H4 (cell line): ENCODE measurements around the gene ACOT13. TPM values are rescaled to one million over a fixed set of nuclear protein-coding genes. Genes with fewer than 3 reads are reported as not detected.
"Not testable (repeated sequence)": the region's sequence is repeated elsewhere in the genome, so short reads cannot be mapped to it uniquely, and the experiment has no call there.

Experiments used
- DNase-seq: peaks from one replicate; pipeline ENCODE4 v3.0.0-alpha.2; 2015; ENCODE audit warnings: low spot score
- total RNA-seq: library from RNA; depleted of rRNA; stranded (reverse); fragments of >200 nt; shearing (Covaris generic); gene quantifications from 2 replicates; pipeline ENCODE4 v1.2.3, GENCODE V29; 2014

The ACOT13 gene
- total RNA-seq, 1 experiment from 2014 or later, result 18.3 TPM

DNA sequence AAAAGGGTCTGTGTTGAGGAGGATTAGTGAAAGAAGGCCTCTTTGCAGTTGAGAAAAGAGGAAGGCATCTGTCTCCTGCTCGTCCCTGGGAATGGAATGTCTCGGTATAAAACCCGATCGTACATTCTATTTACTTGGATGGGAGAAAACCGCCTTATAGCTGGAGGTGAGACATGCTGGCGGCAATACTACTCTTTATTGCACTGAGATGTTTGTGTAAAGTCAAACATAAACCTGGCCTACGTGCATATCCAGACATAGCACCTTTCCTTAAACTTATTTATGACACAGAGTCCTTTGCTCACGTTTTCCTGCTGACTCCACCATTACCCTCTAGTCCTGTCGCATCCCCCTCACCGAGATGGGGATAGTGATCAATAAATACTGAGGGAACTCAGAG, 4.6 kb upstream of the ACOT13 start:
- DNase-seq, result no peak

DNA sequence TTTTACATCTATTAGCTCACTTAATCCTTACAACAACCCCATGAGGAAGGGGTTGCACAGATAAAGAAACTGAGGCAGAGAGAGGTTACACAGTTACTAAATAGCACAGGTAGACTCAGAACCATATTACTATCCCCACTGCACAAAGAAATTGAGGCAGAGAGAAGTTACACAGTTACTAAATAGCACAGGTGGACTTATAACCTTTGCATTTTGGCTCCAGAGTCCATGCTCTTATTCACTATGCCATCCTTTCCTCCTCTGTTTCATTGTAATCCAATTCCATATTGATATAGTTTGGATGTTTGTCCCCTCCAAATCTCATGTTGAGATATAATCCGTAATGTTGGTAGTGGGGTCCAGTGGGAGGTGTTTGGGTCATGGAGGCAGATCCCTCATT, 3.7 kb upstream of the ACOT13 start:
- no peak for DNase-seq

DNA sequence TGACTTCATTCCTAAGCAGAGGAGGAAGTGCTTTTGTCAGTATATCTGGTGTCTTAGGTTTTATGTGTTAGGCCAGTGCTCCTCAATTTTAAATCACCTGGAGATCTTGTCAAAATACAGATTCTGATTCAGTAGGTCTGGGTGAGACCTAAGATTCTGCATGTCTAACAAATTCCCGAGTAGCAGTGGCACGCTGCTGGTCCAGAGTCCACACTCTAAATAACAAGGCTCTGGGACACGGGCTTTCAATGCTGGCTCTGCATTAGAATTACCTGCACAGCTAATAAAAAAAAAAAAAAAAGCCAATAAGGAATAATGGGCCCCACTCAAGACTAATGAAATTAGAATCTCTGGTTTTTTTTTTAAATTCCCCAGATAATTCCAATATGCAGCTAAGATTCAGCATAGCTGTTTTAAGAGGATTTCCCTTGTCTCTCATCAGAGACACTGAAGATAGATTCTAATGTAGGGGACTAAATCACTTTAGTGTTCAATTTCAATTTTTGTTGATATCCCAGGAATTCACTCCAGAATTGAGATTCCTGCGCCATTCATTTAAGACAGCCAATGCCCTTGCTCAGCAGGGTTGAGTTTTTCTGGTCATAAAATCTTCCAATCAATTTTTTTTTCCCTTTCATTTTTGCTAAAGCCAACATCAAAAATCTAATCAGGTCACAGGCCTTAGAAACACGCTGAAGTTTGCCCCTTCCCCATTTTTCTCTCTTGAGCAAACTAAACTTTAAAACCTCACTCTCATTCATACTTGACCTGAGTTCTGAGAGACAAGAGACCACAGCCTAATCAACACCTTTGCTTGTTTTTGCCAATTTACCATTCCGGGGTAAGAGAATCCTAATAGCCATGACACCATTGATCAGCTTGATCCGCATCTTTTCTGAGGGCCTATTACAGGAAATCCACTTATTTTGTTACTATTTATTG, 2.6 kb upstream of the ACOT13 start:
- no peak for DNase-seq

DNA sequence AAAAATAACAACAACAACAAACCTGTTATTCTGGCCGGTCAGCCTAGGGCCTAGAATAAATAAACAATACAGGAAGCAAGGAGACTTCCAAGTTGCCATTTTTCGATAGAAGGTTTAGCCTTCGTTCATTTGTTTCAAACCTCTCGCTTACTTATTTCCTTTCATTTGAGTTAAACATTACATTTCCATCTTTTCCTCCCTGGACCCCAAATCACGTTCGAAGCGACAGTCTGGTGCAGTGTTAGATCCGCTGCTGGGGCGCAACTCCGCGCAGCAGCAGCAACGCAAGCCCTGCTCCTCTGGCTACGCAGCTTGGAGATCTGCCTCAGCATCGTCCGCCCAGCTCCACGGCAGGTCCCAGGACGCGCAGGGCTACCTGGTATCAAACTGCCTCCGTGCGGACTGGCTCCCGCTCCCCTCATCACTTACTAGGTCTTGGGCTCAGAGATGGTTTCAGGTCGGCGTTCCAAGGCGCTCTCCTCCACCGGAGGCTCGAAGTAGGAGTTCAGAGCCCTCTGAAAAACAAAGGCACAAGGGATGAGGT, 708 bp upstream of the ACOT13 start:
- no peak for DNase-seq

DNA sequence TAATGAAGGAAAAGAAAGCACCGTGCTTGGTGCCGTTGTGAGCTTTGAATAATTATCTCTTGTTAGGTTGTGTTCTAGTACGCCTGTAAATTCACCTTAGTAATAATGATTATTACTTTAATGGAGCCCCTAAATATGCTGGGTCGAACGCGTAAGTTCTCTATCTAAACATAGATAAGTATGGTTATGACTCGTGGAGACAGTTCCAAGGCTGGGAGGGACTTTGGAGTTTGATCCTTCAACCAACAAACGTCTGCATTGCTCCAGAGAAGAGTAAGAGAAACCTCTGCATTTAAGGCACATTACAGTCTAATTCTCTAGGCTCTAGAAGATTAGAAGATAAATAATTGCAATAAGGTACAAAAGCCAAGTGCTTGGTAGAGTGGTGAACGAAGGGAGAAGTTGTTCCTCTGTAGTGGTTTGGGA, 514 bp downstream of the ACOT13 start:
- DNase-seq, result no peak

DNA sequence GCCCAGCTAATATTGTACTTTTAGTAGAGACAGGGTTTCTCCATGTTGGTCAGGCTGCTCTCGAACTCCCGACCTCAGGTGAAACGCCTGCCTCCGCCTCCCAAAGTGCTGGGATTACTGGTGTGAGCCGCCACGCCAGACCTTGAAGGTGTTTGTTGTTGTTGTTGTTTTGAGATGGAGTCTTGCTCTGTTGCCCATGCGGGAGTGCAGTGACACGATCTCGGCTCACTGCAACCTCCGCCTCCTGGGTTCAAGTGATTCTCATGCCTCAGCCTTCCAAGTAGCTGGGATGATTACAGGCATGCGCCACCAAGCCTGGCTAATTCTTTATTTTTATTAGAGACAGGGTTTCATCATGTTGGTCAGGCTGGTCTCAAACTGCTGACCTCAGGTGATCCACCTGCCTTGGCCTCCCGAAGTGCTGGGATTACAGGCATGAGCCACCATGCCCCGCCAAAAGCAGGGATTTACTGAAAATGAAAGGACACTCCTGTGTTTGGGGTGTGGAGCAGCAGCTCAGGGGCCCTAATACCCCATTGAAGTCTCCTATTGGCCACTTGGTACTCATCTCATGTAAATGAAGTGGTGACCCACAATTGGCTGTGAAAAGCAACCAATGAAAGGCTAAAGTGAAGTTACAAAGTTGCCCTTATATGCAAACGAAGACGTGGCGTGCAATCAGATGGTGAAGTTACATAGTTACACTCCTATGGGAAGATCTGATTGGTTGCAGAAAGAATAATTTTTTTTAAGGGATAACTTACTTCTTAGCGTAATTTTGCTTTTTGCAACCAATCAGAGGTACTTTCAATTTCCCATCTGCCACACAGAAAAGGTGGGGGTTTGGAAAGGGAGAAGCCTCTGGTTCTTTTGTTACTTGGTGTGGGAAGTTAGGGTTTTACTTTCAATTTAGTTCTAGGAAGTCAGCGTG, 1.5 kb downstream of the ACOT13 start:
- DNase-seq, result not testable (repeated sequence)

DNA sequence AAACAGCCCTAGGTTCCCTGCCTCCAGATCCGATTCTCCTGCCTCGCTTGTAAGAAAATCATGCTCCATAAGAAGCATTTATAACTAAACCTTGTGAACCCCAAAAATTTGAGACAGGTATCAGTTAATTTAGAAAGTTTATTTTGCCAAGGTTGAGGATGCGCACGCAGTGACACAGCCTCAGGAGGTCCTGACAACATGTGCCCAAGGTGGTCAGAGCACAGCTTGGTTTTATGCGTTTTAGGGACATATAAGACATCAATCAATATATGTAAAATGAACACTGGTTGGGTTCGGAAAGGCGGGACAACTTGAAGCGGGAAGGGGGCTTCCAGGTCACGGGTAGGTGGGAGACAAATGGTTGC, 2.1 kb downstream of the ACOT13 start:
- DNase-seq, result no peak

DNA sequence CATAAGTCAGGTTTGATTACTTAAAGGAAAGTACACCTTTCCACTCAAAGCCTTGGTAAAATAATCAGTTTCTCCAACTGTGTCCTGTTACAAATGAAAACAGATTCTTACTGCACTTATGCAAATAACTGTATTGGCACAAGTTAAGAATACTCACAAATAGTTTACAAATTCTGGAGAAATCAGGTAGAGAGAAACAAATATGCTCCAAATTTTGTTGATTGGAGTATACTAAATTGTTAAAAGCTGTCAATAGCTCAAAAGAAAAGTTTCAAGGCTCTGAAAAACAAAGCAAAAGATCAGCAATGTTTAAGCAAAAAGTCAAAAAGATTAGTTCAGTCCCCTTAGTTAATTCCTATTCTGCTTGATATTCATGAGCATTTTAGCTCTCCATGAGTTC, 3.6 kb downstream of the ACOT13 start:
- not testable (repeated sequence) for DNase-seq

DNA sequence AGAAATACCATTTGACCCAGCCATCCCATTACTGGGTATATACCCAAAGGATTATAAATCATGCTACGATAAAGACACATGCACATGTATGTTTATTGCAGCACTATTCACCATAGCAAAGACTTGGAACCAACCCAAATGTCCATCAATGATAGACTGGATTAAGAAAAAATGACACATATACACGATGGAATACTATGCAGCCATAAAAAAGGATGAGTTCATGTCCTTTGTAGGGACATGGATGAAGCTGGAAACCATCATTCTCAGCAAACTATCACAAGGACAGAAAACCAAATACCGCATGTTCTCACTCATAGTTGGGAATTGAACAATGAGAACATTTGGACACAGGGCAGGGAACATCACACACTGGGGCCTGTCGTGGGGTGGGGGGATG, 4.2 kb downstream of the ACOT13 start:
- DNase-seq, result not testable (repeated sequence)

DNA sequence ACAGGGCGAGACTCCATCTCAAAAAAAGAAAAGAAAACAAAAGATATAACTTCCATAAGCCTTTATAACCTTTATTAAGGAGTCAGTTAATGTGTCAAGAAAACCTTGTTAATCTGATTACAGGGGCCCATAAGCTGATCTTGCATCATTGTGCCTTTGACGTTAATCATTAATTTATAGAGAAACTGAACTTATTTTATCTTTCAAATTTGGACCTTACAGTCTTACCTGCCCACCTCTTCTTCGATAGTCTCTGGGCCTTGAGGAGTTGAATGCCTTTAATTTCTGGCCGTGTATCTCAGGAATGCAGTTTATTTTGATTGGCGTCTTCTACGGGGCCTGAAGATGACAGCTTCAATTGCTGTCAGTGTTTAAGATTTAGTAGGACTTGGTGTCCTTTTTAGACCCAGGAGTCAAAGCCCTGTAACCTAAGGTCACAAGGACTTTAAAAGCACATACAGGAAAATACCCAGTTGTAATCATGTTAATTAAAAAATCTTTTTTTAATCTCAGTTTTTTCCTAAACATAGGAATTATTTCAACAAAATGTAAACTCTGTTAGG, 5.8 kb downstream of the ACOT13 start:
- no peak for DNase-seq

DNA sequence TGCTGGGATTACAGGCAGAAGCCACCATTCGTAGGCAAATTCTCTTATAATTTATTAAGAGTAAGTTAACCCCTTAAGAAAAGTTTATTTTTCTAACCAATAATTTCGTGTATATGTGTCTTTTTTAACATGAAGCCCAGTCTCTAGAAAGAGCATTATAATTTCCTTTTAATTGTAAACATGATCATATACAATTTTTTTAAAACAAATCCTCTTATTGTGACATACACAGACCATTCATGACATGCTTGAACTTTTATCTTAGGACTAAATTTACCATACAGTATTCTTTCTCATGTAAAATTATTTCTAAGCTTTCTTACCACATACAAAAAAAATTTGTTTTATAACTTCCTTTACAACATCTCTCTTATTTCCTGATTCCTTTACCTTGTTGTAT, 6.7 kb downstream of the ACOT13 start:
- no peak for DNase-seq

DNA sequence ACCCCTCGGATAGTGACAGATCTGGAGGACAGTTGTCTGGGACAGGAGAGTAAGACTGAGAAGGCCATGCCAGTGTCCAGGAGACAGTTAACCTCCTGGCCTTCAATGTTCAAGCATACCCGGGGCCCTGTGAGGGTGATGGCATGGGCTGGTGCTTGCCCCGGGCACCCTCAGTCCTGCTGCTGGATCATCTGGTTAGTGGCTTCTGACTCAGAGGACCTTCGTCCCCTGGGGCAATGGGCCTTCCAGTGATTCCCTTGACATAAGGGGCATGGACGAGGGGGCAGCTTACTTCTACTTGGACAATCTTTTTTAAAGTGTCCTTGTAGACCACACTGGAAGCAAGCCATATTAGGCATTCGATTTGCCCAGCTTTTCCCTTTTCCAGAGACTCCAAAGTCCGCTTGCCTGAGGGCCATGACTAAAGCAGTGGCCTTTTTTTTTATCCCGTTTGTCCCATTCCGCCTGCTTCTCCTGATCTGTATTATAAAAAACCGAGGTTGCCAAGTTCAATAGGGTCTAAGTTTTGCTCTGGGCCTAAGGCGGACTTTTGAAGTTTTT, 12.0 kb downstream of the ACOT13 start:
- DNase-seq, result not testable (repeated sequence)

DNA sequence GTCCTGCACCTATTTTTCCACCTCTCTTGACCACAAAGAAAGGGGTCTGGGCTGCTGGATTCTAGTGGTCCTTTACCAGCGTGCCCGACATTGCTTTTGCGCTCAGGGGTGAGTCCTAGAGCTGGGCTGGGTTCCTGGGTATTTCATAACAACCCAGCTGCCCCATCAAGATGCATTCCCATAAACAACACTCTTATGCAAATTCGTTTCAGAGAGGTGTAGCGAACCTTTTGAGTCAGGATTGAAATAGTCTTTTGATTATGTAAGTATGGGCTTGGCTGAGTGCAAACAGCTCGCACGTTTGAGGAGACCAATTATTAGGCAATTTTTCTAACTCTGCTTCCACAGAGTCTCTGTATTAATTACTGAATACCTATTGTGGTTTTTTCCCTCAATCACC, 13.7 kb downstream of the ACOT13 start:
- DNase-seq, result no peak

DNA sequence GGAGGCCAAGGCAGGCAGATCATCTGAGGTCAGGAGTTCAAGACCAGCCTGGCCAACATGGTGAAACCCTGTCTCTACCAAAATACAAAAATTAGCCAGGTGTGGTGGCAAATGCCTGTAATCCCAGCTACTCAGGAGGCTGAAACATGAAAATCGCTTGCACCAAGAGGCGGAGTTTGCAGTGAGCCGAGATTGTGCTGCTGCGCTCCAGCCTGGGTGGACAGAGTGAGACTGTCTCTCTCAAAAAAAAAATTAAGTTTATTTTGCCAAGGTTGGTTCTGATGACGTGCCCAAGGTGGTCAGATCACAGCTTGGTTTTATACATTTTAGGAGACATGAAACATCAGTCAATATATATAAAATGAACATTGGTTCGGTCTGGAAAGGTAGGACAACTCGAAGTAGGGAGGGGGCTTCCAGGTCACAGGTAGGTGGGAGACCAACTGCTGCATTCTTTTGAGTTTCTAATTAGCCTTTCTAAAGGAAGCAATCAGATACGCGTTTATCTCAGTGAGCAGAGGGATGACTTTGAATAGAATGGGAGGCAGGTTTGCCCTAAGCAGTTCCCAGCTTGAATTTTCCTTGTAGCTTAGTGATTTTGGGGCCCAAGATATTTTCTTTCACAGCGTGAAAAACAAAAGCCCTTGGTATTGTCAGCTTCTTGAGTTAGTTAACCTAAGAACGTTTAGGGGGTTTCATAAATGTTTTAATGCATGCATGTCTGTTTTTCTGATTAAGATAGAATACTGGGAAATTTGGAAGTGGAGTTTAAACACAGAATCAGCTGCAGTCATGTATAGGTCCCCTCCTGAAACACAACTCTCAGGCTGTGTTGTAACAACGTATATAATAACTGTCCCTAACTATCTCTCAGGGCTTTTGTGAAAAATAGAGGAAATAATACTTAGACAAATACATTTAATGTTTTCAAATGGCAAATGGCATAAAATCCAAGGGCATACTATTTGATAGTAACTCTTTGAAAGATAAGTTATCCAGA, 16.7 kb downstream of the ACOT13 start:
- no peak for DNase-seq

DNA sequence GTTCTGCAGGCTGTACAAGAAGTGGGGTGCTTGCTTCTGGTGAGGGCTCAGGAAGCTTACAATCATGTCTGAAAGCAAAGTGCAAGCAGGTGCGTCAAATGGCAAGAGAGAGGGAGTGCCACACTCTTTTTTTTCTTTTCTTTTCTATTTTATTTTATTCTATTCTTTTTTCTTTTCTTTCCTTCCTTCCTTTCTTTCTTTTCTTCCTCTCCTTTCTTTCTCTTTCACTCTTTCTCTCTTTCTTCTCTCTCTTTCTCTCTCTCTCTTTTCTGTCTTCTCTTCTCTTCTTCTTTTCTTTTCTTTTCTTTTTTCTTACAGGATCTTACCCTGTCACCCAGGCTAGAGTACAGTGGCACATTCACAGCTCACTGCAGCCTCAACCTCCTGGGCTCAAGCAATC, 19.5 kb downstream of the ACOT13 start:
- no peak for DNase-seq

DNA sequence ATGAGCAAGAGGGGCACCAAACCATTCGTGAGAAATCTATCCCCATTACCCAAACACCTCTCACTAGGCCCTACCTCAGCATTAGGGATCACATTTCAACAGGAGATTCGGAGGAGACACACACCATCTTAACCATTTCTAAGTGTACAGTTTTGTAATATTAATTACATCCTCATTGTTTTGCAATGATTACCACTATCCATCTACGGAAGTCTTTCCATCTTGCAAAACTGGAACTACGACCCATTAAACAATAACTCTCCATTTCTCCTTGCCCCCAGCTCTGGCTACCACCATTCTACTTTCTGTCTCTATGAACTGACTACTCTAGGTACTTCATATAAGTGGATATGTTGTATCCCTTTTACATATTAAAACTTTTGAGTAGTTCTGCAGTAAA, 20.1 kb downstream of the ACOT13 start:
- DNase-seq, result no peak

DNA sequence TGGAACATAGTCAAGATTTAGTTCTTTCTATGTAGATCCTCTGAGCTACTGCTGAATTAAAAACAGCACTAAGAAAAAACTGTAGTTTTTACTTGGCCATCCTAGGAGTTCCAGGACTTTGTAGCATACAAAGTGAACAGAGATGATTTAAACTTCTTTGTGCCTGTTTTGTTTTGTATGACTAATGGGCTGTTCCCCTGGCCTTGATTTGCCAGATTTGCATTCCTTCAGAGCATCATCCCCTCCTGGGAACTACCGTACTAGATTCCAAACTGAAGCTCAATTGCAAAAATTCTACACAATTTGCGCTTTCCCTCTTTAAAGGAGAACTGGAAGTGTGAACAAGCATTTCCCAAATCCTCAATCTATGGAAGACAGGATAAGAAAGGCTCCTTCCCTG, 23.1 kb downstream of the ACOT13 start:
- no peak for DNase-seq

DNA sequence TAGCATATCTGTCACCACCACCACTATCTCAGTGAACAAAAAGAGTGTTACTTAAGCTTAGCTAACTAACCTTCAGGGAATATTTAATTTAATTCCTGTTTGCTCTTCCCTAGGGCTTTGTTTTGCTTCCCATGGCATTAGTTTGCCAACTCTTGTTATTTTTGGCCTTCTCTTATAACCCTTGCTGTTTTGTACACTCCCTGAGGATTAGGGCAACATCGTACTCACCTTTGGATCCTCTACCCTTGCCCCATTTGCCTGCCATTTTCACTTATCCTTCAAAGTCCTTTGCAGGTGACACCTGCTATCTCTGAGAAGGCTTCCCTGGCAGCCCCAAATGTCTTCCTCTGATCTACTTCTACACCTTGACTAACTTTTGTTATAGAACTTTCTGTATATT, 23.7 kb downstream of the ACOT13 start:
- DNase-seq, result no peak

DNA sequence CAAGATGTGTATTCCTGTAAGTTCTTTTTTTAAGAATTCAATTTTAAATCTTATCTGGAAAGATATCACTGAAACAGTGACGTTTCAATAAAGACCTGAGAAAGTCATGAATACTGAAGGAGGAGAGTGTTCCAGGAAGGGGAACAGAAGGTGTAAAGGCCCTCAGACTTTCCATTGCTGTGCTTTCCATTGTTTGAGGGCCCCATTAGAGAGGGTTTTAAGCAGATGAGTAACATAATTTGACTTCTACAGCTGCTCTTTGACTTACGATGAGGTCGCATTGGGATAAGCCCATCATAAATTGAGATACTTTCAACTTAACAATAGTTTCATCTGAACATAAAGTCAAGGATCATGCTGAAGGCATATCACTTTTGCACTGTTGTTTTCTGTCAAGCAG, 24.7 kb downstream of the ACOT13 start:
- no peak for DNase-seq

DNA sequence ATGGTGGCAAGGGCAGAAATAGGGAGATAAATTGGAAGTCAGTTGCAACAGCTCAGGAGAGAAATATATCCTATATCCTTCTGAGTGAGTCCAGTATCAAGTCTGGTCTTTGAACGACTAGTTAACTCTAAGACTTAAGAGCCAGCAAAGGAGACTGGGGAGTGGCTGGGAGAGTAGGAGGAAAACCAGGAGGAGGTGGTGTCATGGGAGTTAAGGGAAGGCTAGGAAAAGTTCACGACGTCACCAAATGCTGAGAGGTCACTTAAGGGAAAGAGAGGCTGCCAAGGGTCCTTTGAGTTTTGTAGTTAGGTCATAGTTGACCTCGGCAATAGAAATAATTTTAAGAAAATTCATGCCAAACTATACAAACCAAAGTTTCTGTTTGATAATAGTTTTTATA, 25.1 kb downstream of the ACOT13 start:
- no peak for DNase-seq

DNA sequence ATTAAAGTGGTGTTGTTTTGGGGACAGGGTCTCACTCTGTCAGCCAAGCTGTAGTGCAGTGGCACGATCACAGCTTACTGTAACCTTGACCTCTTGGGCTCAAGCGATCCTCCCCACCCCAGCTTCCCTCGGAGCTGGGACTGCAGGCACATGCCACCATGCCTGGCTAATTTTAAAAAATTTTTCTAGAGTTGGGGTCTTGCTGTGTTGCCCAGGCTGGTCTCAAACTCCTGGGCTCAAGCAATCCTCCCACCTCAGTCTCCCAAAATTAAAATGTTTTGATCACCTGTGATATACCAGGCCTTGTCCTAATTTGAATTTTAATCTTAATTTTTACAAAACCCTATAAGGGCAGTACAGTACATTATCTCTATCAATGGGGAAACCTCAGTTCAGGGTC, 25.5 kb downstream of the ACOT13 start:
- no peak for DNase-seq
